ENCODE results near the gene SFSWAP.

DNA sequence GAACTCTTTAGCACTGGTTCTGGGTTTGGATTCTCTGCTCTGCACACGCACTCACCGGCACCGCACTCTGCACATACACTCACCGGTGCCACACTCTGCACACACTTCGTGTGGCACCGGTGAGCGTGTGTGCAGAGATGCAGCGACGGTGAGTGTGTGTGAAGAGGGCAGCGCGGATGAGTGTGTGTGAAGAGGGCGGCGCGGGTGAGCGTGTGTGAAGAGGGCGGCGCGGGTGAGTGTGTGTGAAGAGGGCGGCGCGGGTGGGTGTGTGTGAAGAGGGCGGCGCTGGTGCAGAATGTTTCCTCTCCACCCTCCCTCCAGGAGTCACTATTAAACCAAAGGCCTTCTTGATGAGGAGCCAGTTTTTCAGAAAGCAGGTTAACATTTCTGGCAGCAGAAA, 68.1 kb downstream of the SFSWAP start:
- TF ChIP-seq, protein P1, sequence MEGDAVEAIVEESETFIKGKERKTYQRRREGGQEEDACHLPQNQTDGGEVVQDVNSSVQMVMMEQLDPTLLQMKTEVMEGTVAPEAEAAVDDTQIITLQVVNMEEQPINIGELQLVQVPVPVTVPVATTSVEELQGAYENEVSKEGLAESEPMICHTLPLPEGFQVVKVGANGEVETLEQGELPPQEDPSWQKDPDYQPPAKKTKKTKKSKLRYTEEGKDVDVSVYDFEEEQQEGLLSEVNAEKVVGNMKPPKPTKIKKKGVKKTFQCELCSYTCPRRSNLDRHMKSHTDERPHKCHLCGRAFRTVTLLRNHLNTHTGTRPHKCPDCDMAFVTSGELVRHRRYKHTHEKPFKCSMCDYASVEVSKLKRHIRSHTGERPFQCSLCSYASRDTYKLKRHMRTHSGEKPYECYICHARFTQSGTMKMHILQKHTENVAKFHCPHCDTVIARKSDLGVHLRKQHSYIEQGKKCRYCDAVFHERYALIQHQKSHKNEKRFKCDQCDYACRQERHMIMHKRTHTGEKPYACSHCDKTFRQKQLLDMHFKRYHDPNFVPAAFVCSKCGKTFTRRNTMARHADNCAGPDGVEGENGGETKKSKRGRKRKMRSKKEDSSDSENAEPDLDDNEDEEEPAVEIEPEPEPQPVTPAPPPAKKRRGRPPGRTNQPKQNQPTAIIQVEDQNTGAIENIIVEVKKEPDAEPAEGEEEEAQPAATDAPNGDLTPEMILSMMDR (IDR thresholded peaks at IDR 0.05; ENCODE audit: poor library complexity): no peak
- TF ChIP-seq EZH2 (IDR thresholded peaks at IDR 0.05; ENCODE audit: borderline replicate concordance): no peak
- TF ChIP-seq EZH2phosphoT487 (IDR thresholded peaks at IDR 0.05; ENCODE audit: low read depth, severe bottlenecking, unreplicated experiment): no peak

All from hepatocyte (in vitro differentiated cells).